ENCODE data around the gene POTEM.
"Not testable (repeated sequence)": the region's sequence is repeated elsewhere in the genome, so short reads cannot be mapped to it uniquely, and the experiment has no call there.

- not testable (repeated sequence) for TF ChIP-seq ETV5 (CRISPR knock-in tag; IDR thresholded peaks at IDR 0.05; ENCODE audit: borderline replicate concordance); RELA (CRISPR knock-in tag; IDR thresholded peaks at IDR 0.05); KAT2B (IDR thresholded peaks at IDR 0.05; ENCODE audit: borderline replicate concordance, low read depth, low read length); ZNF644 (CRISPR knock-in tag; IDR thresholded peaks at IDR 0.05; ENCODE audit: low read depth); SIN3A (IDR thresholded peaks at IDR 0.05; ENCODE audit: borderline replicate concordance, low read depth, low read length); CHD4 (IDR thresholded peaks at IDR 0.05; ENCODE audit: borderline replicate concordance, low read length); ZNF121 (CRISPR knock-in tag; IDR thresholded peaks at IDR 0.05); GABPA (IDR thresholded peaks at IDR 0.05; ENCODE audit: low read depth, low read length); GABPA (CRISPR knock-in tag; IDR thresholded peaks at IDR 0.05; ENCODE audit: low read depth); ZFP82 (CRISPR knock-in tag; IDR thresholded peaks at IDR 0.05; ENCODE audit: borderline replicate concordance); MZF1 (CRISPR knock-in tag; IDR thresholded peaks at IDR 0.05; ENCODE audit: borderline replicate concordance); E2F5 (CRISPR knock-in tag; conservative IDR thresholded peaks at IDR 0.05)
- TF ChIP-seq, protein P1, sequence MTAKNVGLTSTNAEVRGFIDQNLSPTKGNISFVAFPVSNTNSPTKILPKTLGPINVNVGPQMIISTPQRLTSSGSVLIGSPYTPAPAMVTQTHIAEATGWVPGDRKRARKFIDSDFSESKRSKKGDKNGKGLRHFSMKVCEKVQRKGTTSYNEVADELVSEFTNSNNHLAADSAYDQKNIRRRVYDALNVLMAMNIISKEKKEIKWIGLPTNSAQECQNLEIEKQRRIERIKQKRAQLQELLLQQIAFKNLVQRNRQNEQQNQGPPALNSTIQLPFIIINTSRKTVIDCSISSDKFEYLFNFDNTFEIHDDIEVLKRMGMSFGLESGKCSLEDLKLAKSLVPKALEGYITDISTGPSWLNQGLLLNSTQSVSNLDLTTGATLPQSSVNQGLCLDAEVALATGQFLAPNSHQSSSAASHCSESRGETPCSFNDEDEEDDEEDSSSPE (CRISPR knock-in tag; IDR thresholded peaks at IDR 0.05), result not testable (repeated sequence)
- TF ChIP-seq, protein P2, sequence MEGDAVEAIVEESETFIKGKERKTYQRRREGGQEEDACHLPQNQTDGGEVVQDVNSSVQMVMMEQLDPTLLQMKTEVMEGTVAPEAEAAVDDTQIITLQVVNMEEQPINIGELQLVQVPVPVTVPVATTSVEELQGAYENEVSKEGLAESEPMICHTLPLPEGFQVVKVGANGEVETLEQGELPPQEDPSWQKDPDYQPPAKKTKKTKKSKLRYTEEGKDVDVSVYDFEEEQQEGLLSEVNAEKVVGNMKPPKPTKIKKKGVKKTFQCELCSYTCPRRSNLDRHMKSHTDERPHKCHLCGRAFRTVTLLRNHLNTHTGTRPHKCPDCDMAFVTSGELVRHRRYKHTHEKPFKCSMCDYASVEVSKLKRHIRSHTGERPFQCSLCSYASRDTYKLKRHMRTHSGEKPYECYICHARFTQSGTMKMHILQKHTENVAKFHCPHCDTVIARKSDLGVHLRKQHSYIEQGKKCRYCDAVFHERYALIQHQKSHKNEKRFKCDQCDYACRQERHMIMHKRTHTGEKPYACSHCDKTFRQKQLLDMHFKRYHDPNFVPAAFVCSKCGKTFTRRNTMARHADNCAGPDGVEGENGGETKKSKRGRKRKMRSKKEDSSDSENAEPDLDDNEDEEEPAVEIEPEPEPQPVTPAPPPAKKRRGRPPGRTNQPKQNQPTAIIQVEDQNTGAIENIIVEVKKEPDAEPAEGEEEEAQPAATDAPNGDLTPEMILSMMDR (CRISPR knock-in tag; IDR thresholded peaks at IDR 0.05), result not testable (repeated sequence)
Observed at GRCh38 chr14:19002566-19002965, 35.3 kb downstream of the POTEM start.
